HEK293T (cell line): ENCODE measurements around the gene POLR3A.

Source experiments
- ARNT ChIP-seq: fragments of 450-650 bp; IDR thresholded peaks from 2 replicates; pipeline ENCODE4 v1.6.1; 2017; ENCODE audit warnings: mild to moderate bottlenecking
- BHLHE40 ChIP-seq: fragments of 450-650 bp; IDR thresholded peaks from 2 replicates; pipeline ENCODE4 v1.6.1; 2016; ENCODE audit warnings: mild to moderate bottlenecking, moderate library complexity, borderline replicate concordance
- ELF4 ChIP-seq: fragments of 450-650 bp; IDR thresholded peaks from 2 replicates; pipeline ENCODE4 v1.6.1; 2017; ENCODE audit warnings: antibody characterized with exemption
- FOXA1 ChIP-seq: fragments of 450-650 bp; IDR thresholded peaks from 2 replicates; pipeline ENCODE4 v1.6.1; 2016; ENCODE audit warnings: mild to moderate bottlenecking
- FOXK2 ChIP-seq: fragments of 450-650 bp; IDR thresholded peaks from 2 replicates; pipeline ENCODE4 v1.6.1; 2016; ENCODE audit warnings: mild to moderate bottlenecking
- HDGF ChIP-seq: fragments of 450-650 bp; IDR thresholded peaks from 2 replicates; pipeline ENCODE4 v1.6.1; 2017; ENCODE audit warnings: antibody characterized with exemption, borderline replicate concordance
- L3MBTL2 ChIP-seq: fragments of 450-650 bp; conservative IDR thresholded peaks from 2 replicates; pipeline ENCODE4 v1.6.1; 2016; ENCODE audit warnings: mild to moderate bottlenecking
- LEF1 ChIP-seq: fragments of 450-650 bp; IDR thresholded peaks from 2 replicates; pipeline ENCODE4 v1.6.1; 2017; ENCODE audit warnings: mild to moderate bottlenecking, borderline replicate concordance
- NFRKB ChIP-seq: fragments of 450-650 bp; IDR thresholded peaks from 2 replicates; pipeline ENCODE4 v1.6.1; 2016; ENCODE audit warnings: mild to moderate bottlenecking, moderate library complexity
- SP1 ChIP-seq: fragments of 450-650 bp; IDR thresholded peaks from 2 replicates; pipeline ENCODE4 v1.6.1; 2017
- TARDBP ChIP-seq: fragments of 450-650 bp; IDR thresholded peaks from 2 replicates; pipeline ENCODE4 v1.6.1; 2016
- ZNF384 ChIP-seq: fragments of 450-650 bp; IDR thresholded peaks from 2 replicates; pipeline ENCODE4 v1.6.1; 2016

- TF ChIP-seq LEF1 (no peak), NFRKB (no peak), BHLHE40 (no peak), SP1 (no peak), ZNF384 (no peak), ARNT (no peak), FOXK2 (no peak), ELF4 (no peak), L3MBTL2 (no peak), HDGF (no peak), FOXA1 (no peak), TARDBP (no peak)
Observed at GRCh38 chr10:78017856-78018255, 11.5 kb downstream of the POLR3A start.
